Stimulated activated CD4-positive, alpha-beta T cell treated with anti-CD3 and anti-CD28 coated beads, Interleukin-2, amount 100 ng/mL, for 24 hours (primary cell): ENCODE results near the gene RPL13.
"Not testable (repeated sequence)": the region's sequence is repeated elsewhere in the genome, so short reads cannot be mapped to it uniquely, and the experiment has no call there.

Source experiments
- DNase-seq, 2 donors: peaks; one replicate each; pipeline ENCODE4 v3.0.0-alpha.2; 2020

Gene RPL13

GRCh38 chr16:89581045-89581695 is 20.7 kb downstream of the RPL13 start:
- DNase-seq: no peak

DNA sequence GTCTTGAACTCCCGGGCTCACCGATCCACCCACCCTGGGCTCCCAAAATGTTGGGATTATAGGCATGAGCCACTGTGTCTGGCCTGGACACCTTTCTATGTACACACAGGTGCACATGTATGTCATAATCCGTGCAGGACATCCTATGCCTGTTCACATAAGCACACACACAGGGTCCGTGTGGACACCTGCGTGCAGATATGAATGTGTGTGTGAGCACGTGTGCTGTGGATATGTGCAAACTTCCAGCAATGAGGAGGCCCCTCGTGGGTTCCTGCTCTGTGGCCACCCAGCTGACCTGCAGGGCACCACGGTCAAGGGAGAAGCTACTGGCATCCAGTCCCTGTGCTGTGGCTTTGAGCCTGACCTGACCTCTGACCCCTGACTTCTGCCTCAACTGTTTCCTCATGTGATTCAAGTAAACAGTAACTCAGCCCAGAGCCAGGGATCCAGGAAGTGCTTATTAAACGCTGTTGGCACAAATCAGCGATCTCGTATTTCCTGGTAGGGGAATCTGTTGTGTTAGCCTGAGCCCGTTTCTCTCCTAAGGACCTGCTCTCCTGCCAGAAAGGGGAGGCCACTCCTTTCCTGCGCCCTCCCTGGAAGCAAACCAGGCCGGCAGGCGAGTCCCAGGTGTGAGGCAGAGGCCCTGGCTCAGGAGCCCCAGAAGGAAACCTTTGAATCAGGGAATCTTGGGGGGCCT is 21.5 kb downstream of the RPL13 start:
- DNase-seq: no peak

DNA sequence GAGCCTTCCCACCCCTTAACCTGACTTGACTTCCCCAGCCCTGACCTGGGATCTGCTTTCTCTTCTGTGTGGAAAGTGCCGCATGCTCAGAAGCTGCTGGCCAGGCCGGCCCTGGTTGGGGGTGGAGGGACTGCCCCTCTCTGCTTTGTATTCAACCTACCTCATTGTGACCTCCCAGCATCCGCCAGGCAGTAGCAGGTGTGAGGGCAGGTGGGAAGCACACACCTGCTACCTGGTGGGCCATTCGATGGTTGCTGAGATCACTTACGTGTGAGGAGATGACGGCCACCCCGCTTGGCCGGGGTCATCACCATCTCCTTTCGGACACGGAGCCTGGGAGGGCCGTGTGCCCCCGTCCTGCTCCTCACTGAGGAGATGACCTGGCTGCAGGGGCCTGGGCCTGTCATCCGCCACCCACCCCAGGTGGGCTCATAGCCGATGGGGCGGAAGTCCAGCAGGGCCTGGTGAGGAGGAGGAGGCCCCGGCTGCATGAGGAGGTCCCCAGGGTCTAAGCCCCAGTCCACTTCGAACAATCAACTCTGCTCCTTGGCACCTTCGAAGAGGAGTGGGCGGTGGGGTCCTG is 22.2 kb downstream of the RPL13 start:
- DNase-seq: no peak

GRCh38 chr16:89583197-89583894 is 22.9 kb downstream of the RPL13 start:
- no peak for DNase-seq

GRCh38 chr16:89583895-89584644 is 23.6 kb downstream of the RPL13 start:
- no peak for DNase-seq

- no peak for DNase-seq
Measured at GRCh38 chr16:89584768-89585549, 24.5 kb downstream of the RPL13 start.

GRCh38 chr16:89586218-89586617 is 25.7 kb downstream of the RPL13 start:
- no peak for DNase-seq

- DNase-seq: no peak
Measured at GRCh38 chr16:89586853-89587252, 26.4 kb downstream of the RPL13 start.

- DNase-seq: not testable (repeated sequence)
Measured at GRCh38 chr16:89587676-89588075, 27.2 kb downstream of the RPL13 start.

DNA sequence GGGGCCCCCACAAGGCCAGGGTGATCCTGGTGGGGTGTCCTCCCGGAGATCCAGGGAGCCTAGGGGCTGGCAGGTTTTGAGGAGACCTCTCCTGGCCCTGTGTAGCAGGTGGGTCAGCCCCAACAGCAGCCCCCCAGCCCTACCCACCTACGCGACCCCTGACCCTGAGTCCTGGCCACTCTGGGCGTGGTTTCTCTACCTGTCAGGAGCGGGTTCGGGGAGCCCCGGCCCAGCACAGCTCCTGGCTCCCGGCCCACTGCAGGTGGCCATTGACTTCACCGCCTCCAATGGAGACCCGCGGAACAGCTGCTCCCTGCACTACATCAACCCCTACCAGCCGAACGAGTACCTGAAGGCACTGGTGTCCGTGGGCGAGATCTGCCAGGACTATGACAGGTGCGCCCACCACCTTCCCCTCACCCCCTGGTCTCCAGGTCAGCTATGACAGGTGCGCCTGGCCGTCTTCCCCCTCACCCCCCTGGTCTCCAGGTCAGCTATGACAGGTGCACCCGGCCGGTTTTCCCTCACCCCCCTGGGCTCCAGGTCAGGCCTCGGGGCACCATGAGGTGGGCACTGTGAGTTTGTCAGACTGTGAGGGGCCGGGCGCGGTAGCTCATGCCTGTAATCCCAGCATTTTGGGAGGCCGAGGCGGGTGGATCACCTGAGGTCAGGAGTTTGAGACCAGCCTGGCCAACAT is 28.1 kb downstream of the RPL13 start:
- no peak for DNase-seq

DNA sequence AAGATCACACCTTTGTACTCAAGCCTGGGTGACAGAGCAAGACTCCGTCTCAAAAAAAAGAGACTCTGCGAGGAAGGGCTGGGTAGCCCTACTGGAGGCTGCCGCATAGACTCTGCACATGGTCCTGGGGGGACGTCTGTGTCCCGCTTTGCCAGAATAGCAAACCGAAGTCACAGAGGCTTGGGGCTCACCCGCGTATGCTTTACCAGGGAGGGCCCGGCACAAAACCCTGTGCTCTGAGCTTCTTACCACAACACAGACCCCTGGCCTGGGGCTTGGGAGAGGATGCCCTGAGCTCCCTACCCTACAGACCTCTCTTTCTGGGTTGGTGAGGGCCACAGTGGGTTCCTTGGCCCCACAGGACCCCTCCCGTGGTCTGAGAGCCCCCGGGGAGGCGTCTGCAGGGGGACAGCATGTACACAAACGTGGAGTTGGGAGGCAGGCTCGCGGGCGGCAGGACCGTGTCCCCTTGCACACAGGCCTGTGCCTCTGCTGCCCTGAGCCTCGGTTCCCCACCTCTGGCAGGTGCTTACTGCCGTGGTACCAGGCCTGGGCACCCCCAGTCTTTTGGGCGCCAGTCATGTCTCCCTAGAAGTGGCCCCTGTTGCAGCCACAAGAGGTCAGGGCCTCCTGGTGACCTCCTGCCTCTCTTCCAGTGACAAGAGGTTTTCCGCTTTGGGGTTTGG is 28.9 kb downstream of the RPL13 start:
- no peak for DNase-seq

DNA sequence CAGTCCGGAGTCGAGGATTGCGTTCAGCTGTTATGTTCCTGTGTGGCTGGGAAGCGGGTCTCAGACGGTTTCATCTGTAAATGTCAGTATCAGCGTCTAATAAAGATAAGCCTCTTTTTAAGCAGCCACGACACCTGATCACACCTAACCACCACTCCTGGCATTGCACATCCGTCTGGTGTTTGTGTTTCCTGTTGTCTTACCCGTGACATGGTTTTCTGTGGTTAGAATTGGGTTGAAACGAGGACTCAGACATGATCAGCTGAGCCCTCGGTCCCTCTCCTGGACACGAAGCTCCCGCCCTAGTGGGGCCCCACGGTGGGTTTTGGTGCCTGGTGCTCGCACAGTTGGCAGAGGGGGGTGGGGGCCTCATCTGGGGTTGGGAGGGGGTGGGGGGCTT is 33.4 kb downstream of the RPL13 start:
- no peak for DNase-seq

GRCh38 chr16:89595330-89596060 is 35.0 kb downstream of the RPL13 start:
- no peak for DNase-seq

GRCh38 chr16:89596061-89596689 is 35.7 kb downstream of the RPL13 start:
- no peak for DNase-seq

- DNase-seq: no peak
Measured at GRCh38 chr16:89596957-89597649, 36.6 kb downstream of the RPL13 start.

DNA sequence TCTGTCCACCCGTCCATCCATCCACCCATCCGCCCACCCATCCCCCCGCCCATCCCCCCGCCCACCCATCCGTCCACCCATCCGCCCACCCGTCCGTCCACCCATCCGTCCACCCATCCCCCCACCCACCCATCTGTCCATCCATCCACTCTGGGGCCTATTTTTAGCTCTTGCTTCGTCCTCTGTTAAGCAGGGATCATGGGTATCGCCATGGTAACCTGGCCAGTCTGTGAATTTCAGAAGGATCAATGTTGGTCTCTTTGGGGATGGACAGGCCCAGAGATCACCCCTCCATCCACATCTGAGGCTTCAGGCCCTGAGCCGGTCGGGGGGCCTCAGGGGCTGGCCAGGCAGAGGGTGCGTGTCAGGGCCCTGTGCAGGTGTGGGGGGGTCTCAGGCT is 37.7 kb downstream of the RPL13 start:
- no peak for DNase-seq

DNA sequence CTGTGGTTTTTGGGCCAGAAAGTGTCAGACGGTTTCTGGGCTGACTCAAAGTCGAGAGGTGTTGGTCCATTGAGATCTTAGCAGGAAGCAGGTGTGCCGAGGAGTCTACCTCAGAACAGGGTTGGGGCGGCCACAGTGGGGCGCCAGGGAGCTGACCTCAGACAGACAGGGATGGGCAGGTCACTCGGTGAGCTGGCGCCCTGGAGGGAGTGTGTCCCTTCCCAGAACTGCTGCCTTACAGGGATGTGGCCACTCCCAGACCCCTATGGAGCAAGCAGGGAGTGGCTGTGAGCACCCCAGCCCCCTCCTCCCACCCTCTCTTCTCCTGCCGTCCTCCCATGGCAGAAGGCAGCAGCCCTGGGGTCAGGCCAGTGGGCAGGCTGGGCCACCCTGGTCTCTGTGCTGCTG is 39.0 kb downstream of the RPL13 start:
- DNase-seq: peak in 1 of 2 donors; percentile 46

DNA sequence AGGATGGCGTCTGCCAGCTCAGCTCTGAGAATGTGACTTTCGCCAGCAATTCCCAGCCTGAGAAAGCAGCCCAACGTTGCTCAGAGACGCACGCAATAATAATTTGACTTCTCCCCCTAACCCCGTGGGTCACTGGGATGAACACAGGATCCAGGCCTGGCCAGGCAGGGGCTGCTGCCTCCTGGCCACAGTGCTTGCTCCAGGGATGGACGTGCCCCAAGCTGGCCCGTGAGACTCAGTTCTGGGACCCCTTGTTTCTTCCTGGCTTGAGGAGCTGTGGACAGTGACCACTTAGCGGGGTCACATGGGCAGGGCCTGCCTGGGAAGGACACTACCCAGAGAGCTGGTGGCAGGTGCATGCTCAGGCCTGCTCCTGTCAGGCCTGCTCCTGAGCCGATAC is 39.4 kb downstream of the RPL13 start:
- no peak for DNase-seq

DNA sequence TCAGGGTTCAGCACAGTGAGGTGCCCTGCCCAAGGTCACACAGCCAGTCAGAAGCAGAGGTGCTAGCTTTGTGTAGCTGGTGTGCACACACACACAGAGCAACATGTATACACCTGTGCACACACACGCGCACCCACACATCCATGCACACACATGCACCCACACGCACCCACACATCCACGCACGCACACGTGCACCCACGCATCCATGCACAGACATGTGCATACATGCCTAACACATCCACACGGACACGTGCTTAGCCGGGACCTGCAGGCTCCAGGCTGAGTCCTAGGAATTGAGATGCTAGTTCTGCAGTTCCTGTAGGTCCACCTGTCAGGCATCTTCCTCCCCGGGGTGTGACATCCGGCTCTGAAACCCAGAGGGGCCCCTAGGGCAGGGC is 39.9 kb downstream of the RPL13 start:
- no peak for DNase-seq
